ENCODE data around the gene CRIM1.
A peak's percentile ranks its signal among the peaks of the same experiment; 100 is the strongest.
"Not testable (repeated sequence)": the region's sequence is repeated elsewhere in the genome, so short reads cannot be mapped to it uniquely, and the experiment has no call there.

The CRIM1 gene

DNA sequence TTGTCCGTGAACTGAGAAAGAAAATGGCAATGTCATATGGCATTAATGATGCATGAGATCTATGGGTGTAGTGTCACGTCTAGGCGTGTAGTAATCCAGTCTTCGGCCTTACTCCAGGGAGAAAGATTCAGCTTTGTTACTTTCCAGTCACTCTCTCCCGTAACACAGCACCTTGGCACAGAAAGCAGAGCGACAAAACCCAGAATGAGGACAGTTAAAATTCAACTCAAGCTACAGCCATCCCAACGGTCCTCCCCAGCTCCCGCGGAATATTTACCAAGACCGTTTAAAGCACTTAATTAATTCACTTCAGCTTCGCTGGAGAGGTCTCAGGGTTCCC is 797 bp upstream of the CRIM1 start:
- DNase-seq, result no peak

DNA sequence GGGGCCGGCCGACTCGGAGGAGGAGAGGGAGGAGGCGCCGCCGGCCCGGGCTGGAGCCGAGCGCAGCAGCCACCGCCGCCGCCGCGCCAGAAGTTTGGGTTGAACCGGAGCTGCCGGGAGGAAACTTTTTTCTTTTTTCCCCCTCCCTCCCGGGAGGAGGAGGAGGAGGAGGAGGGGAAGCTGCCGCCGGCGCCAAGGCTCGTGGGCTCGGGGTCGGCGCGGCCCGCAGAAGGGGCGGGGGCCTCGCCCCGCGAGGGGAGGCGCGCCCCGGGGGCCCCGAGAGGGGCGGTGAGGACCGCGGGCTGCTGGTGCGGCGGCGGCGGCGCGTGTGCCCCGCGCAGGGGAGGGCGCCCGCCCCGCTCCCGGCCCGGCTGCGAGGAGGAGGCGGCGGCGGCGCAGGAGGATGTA is 316 bp downstream of the CRIM1 start:
- no peak for DNase-seq

DNA sequence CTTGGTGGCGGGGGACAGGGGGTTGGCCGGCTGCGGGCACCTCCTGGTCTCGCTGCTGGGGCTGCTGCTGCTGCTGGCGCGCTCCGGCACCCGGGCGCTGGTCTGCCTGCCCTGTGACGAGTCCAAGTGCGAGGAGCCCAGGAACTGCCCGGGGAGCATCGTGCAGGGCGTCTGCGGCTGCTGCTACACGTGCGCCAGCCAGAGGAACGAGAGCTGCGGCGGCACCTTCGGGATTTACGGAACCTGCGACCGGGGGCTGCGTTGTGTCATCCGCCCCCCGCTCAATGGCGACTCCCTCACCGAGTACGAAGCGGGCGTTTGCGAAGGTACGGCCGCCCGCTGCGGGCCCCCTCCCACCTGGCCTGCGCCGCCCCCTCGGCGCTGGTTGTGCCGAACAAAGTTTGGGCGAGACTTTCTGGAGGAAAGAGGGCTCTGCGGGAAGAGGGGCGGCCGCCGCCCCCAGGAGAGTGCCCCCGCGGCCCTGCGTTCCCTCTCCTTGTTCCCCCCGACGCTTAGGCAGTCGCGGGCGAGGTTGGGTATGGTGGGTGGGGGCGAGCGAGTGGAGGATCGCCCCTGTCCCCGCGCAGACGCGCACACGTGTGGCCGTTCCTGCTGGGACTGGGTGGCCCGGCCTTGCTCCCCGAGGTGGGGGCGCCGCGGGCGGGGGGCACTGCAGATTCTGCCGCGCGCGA is 866 bp downstream of the CRIM1 start:
- DNase-seq, result peak; percentile 71

DNA sequence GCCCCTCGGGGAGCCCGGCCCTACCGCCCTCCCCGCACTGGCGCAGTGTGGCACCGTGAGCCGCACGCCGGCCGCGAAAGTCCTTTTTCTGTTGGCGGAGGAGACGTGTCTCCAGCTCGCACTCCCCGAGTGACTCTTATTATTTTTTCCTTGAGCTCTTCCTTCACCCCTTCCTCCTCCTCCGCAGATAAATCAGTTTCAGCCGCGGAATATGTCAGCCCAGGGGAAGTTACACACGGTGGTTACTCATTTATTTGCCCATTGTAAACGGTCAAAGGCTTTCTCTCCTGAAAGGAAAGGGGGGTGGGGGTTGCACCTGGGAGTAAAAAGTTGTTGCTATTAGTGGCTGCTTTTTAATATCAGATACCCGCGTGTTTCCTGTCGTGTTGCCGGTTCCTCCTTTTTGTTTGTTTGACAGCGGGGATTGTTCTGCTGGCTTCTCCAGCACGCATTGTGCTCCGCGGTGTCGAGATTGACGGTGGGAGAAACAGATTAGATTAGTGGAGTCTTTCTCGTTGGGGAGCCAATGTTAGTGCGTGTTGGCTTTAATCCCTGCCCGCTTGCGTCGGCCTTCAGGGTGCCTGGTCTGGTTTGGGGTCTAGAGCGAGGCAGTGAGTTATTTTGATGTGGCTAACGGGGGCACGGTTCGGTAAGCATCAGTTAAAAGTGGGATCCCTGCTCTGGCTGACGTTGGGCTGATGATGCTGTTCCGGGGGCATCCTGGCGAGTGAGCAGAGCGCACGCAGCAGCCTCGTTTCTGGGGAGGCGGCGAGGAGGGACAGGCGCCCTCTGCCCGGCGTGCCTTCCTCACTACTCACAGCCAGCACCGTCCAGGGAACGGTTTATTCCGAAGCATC is 1.6 kb downstream of the CRIM1 start:
- DNase-seq, result peak; percentile 60

DNA sequence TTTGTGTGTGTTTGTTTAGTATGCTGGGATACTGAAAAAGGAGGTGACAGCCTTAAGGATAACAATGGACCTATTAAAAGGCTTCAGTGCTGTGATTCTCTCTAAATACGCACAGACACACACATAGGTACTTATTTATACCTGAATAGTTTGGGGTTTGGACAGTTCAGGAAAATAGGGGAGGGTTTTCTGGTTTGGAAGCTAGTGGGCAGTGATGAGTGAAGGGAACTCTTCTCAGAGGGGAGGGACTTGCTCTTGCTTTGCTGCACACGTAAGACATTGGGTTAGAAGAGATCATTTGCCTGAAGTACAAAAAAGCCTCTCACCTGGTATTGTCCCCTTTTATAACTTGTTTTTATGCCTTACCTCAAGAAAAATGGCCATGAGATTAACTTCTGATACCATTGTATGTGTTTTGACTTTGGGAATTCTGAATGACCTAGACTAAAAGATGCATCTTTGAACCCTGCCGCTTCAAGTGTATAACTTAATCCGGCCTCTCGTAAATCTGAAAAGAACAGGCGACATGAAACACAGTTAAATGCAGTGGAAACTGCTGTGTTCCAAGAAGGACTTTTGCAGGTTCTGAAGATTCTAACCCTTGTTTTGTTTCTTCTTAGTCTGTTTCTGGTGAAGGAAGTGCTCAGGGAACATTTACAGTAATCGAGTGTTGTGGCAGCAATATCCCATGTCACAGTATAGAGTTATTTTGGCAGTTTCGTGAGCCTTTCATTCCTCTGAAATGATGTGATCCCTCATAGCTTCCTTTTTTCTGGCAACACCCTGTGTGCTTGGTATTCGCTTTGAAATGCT is 2.5 kb downstream of the CRIM1 start:
- peak; percentile 45 for DNase-seq

DNA sequence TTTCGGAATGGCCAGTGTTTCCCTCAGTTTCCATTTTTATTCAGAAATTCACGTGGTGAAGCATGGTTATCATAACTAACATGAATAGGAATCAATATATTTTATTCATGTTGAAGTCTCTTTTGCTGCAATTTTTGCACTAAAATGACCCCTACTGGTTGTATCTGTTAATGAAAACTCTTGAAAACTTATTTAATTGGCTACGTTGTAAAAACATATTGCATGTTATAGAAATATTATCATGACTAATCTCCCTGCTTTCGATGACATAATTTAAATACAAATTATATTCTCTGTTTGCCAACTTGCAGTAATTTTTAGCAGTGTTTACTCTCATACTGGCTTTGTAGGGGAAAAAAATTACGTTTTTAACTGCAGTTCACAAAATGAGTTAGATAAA is 3.5 kb downstream of the CRIM1 start:
- peak; percentile 63 for DNase-seq

DNA sequence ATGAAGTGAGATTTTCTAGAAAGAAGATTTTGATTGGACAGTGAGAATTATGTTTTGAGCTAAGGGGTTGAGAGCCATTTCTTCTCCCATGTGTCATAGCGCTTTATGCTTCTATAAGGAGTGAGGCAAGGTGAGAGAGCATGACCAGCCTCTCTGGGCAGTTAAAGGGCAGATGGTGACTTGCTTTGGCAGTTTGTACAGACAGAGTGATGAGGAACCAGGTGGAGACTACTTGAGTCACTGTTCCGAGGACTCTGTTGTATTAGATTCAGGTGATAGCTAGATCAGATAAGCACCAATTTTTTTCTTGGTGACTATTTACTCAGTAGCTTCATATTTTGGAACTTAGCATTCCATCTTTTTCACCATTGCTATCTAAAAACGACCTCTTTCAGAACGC is 4.5 kb downstream of the CRIM1 start:
- DNase-seq, result no peak

DNA sequence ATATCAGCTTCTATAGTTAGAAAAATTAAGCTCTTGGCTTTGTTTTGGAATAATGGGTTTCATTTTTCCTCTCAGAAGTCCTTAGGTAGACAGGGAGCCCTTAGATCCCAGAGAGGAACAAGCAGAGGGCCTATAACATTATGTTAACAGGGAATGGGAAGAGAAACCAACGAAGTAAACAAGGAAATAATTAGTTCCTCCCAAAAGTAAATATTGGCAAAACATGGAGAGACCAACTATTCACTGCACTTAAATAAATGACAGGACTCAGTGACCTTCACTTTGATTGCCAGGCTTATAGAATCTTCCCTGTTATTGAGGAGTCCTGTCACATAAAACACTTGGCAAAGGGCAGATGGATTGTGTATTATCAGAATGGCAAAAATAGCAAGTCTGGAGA is 5.3 kb downstream of the CRIM1 start:
- DNase-seq, result no peak

DNA sequence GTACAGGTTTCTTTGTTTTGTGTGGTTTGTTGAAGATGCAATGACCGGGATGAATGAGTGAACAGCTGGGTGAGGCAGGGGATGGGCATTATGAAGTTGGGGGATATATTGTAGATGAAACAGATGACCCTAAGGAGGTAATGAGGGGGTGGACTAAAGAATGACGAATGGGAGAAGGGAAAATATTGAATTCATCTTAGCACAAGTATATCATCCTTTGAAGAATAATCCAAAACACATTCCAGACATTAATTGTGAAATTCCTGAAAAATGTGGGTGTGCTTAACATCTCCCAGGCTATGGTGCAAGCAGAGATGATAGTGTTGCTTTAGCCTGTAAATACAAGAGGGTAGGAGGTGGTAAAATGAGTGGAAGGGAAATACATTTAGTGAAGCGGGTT is 5.8 kb downstream of the CRIM1 start:
- no peak for DNase-seq

DNA sequence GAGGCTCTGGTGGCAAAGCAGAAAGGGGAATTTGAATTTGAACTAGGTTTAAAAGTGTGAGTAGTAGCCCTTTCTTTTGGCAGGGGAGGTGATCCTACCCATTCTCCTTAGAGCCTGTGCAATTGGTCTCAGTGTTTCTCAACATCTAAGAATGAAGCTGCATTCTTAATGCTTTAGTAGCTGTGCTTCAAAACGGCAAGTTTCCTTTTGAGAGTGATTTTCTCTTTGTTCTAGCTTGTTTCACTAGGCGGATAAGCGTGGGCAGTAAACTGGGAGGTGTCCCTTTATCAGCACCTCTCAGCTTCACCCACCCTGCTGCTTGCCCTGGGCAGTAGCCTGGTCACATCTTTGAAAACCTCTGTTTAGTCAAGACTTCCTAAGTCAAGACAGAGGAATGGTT is 6.7 kb downstream of the CRIM1 start:
- DNase-seq, result peak; percentile 52

DNA sequence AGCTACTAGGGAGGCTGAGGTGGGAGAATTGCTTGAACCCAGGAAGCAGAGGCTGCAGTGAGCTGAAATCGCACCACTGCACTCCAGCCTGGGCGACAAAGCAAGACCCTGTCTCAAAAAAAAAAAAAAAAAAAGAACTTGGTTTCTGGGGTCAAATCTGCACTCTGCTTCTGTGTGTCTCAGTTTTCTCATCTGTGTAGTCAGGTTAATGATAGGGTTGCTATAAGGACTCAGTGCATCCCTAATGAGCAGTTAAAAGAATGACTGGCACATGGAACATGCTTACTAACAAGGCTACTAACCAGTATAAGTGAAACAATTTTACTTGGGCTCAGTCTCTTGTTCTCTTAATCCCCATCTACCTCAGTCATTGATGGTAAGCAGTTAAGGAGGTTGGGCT is 7.5 kb downstream of the CRIM1 start:
- not testable (repeated sequence) for DNase-seq

DNA sequence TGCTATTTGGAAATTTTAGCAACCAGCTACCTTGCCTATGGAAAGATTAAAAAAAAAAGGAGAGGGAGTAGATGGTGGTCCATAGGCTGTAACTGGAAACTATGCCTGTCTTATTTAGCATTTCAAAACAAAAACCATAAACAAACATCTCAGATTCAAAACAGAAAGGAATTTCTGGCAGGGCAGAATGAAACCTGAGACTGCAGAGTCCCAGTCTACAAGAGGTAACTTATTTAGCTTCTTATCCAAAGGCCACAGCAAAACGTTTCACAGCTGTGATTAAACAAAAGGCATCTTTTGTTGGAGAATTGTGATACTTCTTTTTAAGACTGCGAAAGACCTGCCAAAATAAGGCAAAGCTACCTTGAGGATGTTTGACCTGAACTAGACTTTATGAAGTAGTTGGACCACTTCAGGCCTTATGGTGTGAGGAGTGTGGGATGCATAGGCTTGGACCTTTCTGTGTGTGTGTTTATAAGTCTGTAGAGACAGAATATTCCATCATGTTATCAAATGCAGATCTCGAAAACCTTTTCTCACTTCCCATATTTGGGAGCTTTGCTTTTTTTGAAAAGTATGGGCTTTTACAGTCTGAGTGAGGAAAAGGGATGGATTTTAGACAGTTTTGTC is 11.0 kb downstream of the CRIM1 start:
- no peak for DNase-seq

DNA sequence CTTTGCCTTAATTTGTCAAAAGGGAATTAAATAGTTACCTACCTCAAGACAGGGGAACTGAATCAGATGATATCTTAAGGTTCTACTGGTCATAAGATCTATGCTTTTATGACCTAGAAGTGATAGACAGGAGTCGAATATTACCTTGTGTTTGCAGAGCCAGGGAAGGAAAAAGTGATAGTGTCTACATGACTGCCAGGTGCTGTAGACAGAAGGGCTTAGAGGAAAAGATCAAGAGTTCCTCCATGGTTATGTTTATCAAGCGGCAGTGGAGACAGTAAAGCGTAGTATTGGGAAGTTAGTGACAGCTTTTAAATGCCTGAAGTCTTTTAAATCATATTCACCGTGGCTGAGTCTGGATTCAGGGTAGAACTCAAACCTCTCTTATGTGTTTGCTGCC is 11.9 kb downstream of the CRIM1 start:
- no peak for DNase-seq

DNA sequence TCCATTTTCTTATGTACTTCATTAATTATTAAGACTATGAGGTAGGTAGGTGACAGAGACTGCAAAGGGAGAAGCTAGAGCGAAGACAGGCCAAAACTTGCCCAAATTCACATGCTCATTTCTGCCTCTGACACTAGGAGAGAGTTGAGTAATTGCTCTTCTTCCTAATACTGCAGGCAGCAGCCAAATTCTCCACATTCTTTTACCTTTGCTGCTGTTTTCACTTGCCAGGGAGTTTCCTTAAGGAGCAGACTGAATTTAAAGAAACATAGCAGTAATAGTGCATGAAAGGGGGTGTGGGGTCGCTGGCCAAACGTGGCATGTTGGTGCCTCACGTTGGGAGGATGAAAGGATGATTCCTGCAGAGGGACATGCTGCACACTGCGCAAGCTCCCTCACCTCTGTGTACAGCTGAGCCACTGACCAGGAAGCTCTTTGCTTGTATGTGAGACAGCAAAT is 12.3 kb downstream of the CRIM1 start:
- no peak for DNase-seq

DNA sequence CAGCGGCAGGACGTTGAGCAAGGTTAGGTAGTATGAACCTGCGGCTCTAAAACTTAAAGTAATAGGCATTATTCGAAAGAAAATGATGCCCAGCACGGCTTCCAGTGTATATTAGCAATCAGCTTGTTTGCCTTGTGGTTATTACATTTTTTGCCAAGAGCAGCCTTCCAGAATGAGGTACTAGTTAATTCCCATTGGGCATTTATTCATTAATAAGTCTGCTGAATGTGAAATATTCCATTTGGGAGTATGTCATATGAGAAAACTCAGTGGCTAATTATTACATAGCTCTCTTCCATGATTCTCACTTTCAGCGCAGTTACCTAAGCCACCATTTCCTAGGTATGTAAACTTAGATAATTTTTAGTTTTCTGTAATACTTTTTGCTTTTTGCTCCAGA is 12.9 kb downstream of the CRIM1 start:
- DNase-seq, result no peak

DNA sequence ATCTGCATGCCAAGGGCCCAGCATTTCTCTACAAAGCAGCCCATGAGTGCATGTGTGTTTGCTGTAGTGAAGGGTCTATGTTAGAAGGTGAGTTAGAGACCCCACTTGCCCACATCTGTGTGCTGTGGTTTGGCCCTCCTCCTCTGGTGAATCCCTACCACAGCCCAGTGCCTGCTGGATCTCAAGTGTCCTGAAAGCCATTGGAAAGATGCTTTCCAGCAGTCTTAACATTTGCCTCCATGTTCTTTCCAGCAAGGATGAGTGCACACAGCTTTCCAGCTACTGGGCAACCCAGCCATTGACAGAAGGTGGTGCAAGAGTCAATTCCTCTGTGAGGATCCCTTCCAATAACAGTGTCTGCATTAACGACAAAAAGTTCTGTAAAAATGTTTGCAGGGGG is 13.6 kb downstream of the CRIM1 start:
- DNase-seq, result no peak

DNA sequence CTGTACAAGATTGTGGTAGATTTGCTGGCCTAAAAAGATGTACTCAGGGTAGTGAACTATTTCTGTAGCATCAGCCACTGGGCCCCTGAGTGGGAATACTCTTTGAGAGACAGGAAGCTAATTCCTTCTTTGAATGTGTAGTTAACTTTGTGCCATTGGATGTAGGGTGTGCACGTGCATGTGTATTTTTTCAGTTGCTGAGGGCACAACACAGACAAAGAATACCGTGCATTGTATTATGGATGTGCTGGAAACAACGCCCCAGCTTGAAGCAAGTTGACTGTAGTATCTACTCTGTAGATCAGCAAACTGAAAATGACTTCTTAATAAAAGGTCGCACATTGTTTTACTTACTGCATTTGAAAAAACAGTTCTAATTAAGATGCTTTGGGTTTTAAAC is 14.1 kb downstream of the CRIM1 start:
- no peak for DNase-seq

DNA sequence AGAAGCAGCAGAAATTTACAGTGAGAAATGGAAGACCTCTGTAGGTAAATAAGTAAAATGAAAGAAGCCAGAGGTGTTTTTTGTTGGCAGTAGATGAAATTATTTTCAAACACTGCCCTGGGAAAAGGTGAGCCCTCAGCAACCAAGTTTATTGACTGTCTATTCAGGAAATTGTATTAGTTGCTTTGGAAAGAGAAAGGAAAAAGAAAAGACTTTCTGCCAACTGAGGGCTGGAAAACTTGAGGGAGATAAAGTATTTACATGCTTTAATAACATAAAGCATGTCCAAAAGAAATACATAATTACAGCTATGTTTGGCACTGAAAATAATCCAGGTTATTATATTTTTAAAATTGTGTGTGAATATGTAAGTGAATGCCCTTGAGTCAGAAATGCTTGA is 14.7 kb downstream of the CRIM1 start:
- no peak for DNase-seq

DNA sequence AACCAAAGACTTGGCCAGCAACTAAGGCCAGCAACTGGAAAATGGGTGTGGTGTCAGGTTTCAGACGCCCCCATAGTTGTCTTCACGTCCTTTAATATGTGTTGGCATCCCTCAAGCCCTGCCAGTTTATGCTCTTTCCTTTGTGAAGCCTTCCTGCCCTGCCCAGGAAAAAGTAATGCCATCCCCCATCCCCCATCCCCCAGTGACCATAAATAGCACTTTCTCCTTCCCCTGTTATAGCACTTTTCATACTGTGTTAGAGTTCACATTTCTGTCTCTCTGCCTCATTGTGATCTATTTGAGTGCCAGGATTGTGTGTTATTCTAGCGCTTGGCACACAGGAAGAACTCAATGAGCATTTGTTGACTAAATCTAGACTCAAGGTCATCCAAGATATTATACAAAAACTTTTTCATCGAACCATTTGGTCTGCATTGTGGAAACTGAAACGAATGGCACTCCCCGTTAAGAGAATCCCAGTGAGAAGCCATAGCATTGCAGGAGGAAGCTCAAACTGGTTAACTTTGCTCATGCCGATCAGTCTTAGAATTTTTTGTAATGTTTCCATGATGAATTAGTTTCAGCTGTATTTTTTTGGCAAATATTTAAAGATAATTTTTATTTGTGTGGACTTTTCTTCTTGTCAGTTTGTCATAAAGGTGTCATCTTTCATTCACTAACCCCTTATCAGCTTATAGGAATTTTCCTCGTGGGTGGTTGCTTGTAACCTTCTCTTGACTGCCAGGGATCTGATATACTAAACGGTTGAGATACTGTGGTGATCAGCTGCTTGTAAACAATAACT is 15.7 kb downstream of the CRIM1 start:
- no peak for DNase-seq

DNA sequence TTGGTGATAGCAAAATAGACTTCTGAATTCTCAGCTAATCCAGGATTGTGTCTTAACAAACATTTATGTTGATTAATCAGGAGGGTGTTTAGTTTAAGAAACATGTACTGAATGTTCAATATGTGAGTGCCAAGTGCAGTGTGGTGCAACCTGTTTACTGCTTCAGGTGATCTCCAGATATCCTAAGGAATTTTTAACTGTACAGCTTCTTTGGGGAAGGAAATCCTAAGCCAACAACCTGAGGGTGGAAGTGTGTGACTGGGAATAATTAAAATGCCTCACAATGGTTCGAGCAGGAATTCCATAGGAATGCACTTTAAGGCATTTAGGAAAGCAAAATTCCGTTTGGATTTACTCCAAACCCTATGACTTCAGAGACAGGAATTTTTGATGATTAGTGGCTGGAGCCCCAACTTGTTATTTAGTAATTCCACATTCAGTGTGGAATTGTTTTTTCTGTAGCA is 16.4 kb downstream of the CRIM1 start:
- no peak for DNase-seq

DNA sequence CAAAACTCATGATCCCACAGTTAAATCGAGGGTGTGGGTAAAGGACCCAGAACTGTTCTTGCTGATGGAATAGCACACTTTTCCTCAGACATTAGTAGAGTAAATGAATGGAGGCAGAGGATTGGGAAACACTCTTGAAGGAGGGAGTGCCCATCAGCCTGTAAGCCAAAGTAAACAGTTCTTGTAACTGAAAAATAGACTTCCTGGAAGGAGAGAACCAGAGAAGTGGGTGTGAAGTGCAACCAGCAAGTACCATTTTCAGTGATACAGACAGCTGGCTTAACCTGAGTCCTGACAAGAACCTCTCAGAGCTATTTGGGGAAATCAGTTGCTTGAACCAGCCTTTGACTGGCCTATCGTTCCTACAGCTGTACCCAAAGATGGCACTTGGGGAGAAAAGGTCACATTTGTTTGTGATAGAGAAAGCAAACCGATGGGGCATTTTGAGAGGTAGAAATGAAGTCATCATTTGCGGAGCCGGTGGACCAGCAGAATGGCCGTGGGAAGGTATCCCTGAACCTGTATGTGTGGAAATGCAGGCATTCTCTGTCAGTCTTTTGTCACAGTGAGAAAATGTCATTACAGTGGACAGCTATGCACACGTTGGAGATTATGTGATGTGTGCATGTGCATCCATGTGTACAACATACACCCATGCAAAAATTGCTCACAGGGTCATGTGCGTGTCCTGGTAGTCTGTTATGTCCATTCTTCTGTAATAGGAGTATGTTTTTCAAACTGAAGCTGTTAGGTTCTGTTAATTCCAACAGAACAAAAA is 17.8 kb downstream of the CRIM1 start:
- DNase-seq, result no peak

Measured in hematopoietic multipotent progenitor cell treated with erythropoietin and hydrocortisone succinate and interleukin-3 and kit ligand, for 4 days (in vitro differentiated cells).